ENCODE data around the gene CLDN22. TPM values are rescaled to one million over a fixed set of nuclear protein-coding genes. Genes with fewer than 3 reads are reported as not detected.

The CLDN22 gene
- total RNA-seq, 1 donor from 2014 or later: not detected

GRCh38 chr4:183291070-183291469 lies 29.0 kb downstream of the CLDN22 start:
- H3K9me3 Mint-ChIP-seq (ENCODE audit: low read depth): no peaks in the 10 kb centered on the region
- peaks cover 10% of the 10 kb centered on the region for H3K4me1 Mint-ChIP-seq (ENCODE audit: low read depth)
- peak overlapping the region; percentile 2 for H3K27ac Mint-ChIP-seq
- no peaks in the 10 kb centered on the region for H3K27me3 Mint-ChIP-seq
- TF ChIP-seq CTCF (IDR thresholded peaks at IDR 0.05; ENCODE audit: unreplicated experiment): no peak
- no peak for DNase-seq (ENCODE audit: low spot score, unreplicated experiment)
- no peak overlapping the region for H3K4me3 Mint-ChIP-seq (ENCODE audit: low read depth)
- H3K36me3 Mint-ChIP-seq (ENCODE audit: insufficient read depth): peaks cover 43% of the 10 kb centered on the region

- H3K27me3 Mint-ChIP-seq: no peaks in the 10 kb centered on the region
- no peak overlapping the region for H3K27ac Mint-ChIP-seq
- no peaks in the 10 kb centered on the region for H3K9me3 Mint-ChIP-seq (ENCODE audit: low read depth)
- DNase-seq (ENCODE audit: low spot score, unreplicated experiment): no peak
- TF ChIP-seq CTCF (IDR thresholded peaks at IDR 0.05; ENCODE audit: unreplicated experiment): no peak
- H3K36me3 Mint-ChIP-seq (ENCODE audit: insufficient read depth): peaks cover 36% of the 10 kb centered on the region
- peaks cover 3% of the 10 kb centered on the region for H3K4me1 Mint-ChIP-seq (ENCODE audit: low read depth)
- no peak overlapping the region for H3K4me3 Mint-ChIP-seq (ENCODE audit: low read depth)
Observed at GRCh38 chr4:183289688-183290087, 30.4 kb downstream of the CLDN22 start.

GRCh38 chr4:183288955-183289354 lies 31.1 kb downstream of the CLDN22 start:
- H3K4me1 Mint-ChIP-seq (ENCODE audit: low read depth): peaks cover 5% of the 10 kb centered on the region
- TF ChIP-seq CTCF (IDR thresholded peaks at IDR 0.05; ENCODE audit: unreplicated experiment): no peak
- no peaks in the 10 kb centered on the region for H3K27me3 Mint-ChIP-seq
- H3K27ac Mint-ChIP-seq: no peak overlapping the region
- DNase-seq (ENCODE audit: low spot score, unreplicated experiment): no peak
- H3K4me3 Mint-ChIP-seq (ENCODE audit: low read depth): no peak overlapping the region
- no peaks in the 10 kb centered on the region for H3K9me3 Mint-ChIP-seq (ENCODE audit: low read depth)
- peaks cover 33% of the 10 kb centered on the region for H3K36me3 Mint-ChIP-seq (ENCODE audit: insufficient read depth)

DNA sequence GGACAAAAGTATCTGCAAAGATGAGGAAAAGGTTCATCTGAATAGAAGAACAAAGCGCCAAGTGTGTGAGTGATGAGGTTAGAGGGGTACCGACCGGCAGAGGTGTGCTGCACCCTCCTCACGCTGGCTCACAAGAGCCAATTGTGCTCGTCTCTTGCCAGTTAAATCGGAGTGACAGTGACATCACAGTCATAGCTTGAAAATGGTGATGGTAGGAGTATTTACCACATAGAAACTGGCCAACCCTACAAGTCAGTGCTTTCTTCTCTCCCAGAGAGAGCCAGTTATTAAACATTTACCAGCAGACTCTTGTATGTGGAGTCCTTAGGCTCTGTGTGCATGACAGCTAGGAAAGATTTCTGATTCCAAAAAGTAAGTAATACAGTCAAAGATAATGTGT lies 32.4 kb downstream of the CLDN22 start:
- no peaks in the 10 kb centered on the region for H3K27me3 Mint-ChIP-seq
- H3K4me3 Mint-ChIP-seq (ENCODE audit: low read depth): no peak overlapping the region
- no peaks in the 10 kb centered on the region for H3K9me3 Mint-ChIP-seq (ENCODE audit: low read depth)
- DNase-seq (ENCODE audit: low spot score, unreplicated experiment): no peak
- H3K4me1 Mint-ChIP-seq (ENCODE audit: low read depth): peaks cover 5% of the 10 kb centered on the region
- H3K36me3 Mint-ChIP-seq (ENCODE audit: insufficient read depth): peaks cover 32% of the 10 kb centered on the region
- no peak overlapping the region for H3K27ac Mint-ChIP-seq
- TF ChIP-seq CTCF (IDR thresholded peaks at IDR 0.05; ENCODE audit: unreplicated experiment): no peak

GRCh38 chr4:183287309-183287659 lies 32.8 kb downstream of the CLDN22 start:
- Mint-ChIP-seq H3K36me3 (ENCODE audit: insufficient read depth) (peaks cover 30% of the 10 kb centered on the region), H3K4me1 (ENCODE audit: low read depth) (peaks cover 8% of the 10 kb centered on the region), H3K4me3 (ENCODE audit: low read depth) (no peak overlapping the region), H3K27ac (no peak overlapping the region), H3K9me3 (ENCODE audit: low read depth) (no peaks in the 10 kb centered on the region), H3K27me3 (no peaks in the 10 kb centered on the region)
- DNase-seq (ENCODE audit: low spot score, unreplicated experiment): no peak
- no peak for TF ChIP-seq CTCF (IDR thresholded peaks at IDR 0.05; ENCODE audit: unreplicated experiment)

All from progenitor cell of endocrine pancreas (in vitro differentiated cells).